Right ventricle myocardium inferior (tissue), 1 donor: ENCODE data around the gene FAF1. TPM values are rescaled to one million over a fixed set of nuclear protein-coding genes. Genes with fewer than 3 reads are reported as not detected.
"Not testable (repeated sequence)": the region's sequence is repeated elsewhere in the genome, so short reads cannot be mapped to it uniquely, and the experiment has no call there.

ENCODE experiments used
- ATAC-seq: fragments of 200-7000 bp; cut with Tn5 transposase; one replicate; pipeline ENCODE4 v1.9.1; 2020; ENCODE audit warnings: mild to moderate bottlenecking, moderate library complexity
- DNase-seq: peaks from one replicate; pipeline ENCODE4 v3.0.0; 2021; ENCODE audit errors: missing footprints
- intact Hi-C: fragments of 100-400 bp; cut with DNase I; formaldehyde crosslinking; loops from one replicate; pipeline ENCODE4 v1.11.0; 2022
- total RNA-seq: library from RNA; stranded (reverse); fragmentation: NEBNext Ultra II Directional; extraction: Animal tissue kit (Norgen Biotek cat#: 25700); gene quantifications from one replicate; pipeline ENCODE4 v1.2.1, GENCODE V29; 2021
- donor health status: DM: no; HTN: yes; CAD: no; lungs with severe emphysema.

Gene FAF1
- total RNA-seq, 1 donor from 2014 or later: 80.4 TPM

DNA sequence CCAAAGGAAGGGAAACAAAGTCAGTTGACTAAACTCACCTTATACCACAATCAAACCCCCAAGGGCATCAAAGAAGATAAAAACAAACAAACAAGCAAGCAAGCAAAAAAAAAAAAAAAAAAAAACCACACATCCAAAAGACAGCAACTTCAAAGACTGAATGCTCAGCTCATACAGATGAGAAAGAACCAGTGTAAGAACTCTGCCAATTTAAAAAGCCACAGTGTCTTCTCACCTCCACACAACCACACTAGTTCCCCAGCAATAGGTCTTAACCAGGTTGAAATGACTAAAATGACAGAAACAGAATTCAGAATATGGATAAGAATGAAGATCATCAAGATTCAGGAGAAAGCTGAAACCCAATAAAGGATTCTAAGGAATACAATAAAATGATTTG is 193.4 kb downstream of the FAF1 start:
- intact Hi-C loops: no loop called here
- ATAC-seq (no peak), DNase-seq (no peak)

GRCh38 chr1:50756543-50756942 is 203.5 kb downstream of the FAF1 start:
- intact Hi-C loops, ATAC-seq: not testable (repeated sequence)

DNA sequence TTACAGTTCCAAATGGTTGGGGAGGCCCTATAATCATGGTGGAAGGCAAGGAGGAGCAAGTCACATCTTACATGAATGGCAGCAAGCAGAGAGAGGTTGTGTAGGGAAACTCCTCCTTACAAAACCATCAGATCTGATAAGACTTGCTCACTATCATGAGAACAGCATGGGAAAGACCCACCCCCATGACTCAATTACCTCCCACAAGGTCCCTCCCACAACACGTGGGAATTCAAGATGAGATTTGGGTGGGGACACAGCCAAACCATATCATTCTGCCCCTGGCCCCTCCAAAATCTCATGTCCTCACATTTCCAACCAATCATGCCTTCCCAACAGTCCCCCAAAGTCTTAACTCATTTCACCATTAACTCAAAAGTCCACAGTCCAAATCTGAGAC is 205.3 kb downstream of the FAF1 start:
- ATAC-seq, intact Hi-C loops, DNase-seq: not testable (repeated sequence)

More at GRCh38 chr1:50756543-50756942, 203.5 kb downstream of the FAF1 start:
- DNase-seq: not testable (repeated sequence)

DNA sequence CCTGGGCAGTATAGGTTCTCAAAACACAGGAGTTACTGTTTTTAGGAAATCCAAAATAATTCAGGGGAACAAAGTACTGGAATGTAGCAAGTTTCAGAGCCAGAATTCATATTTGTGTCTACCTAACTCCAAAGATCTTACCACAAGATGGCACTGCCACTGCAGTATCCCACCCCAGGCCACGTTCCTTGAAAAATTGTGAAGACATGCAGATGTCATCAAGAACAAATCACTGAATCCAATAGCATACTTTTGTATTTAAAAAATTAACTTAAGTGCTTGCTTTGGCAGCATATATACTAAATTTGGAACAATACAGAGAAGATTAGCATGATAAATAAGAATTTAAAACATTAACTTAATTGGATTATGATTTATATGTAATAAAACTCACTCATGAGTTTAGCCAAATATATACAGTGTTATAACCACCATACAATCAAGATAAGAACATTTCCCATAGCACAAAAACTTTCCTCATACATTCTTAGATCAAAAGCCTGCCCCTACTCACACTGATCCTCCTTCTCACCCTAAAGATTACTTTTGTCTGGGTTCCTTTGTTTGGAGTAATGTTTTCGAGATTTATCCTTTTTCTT is 209.9 kb downstream of the FAF1 start:
- intact Hi-C loops: no loop called here
- no peak for ATAC-seq
- no peak for DNase-seq

DNA sequence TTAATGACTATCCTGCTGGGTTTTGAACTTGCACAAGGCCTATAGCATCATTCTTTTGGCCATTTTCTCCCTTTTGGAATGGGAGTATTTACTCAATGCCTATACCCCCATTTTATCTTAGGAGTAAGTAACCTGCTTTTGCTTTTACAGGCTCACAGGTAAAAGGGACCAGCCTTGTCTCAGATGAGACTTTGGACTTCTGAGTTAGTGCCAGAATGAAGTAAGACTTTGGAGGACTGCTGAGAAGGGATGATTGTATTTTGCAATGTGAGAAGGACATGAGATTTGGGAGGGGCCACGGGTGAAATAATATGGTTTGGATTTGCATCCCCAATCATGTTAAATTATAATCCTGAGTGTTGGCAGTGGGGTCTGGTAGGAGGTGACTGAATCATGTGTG is 212.7 kb downstream of the FAF1 start:
- intact Hi-C loops: no loop called here
- DNase-seq (no peak), ATAC-seq (no peak)

DNA sequence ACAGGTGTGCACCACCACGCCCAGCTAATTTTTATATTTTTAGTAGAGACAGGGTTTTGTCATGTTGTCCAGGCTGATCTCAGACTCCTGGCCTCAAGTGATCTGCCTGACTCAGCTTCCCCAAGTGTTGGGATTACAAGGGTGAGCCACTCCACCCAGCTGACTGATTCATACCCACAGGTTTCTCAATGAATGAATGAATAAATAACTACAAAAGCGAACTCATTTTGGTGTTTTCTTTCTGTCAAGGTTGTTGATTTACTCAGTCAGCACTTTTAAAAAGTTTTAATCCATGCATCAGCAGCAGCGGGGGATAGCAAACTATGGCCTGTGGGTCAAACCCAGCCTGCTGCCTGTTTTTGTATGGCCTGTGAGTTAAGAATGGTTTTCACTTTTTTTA is 217.5 kb downstream of the FAF1 start:
- no peak for DNase-seq
- ATAC-seq: no peak
- intact Hi-C loops: no loop called here

DNA sequence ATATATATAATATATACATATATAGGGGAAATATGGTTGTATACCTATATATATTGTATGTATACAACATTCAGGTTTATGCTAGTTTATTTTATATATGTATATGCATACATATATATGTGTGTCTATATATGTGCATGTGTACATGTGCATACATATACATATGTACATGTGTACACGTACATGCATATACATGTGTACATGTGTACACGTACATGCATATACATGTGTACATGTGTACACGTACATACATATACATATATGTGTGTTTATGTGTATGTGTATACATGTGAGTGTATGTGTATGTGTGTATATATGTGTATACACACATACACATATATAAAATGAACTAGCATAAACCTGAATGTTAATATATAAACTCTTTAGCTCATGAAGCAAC is 220.9 kb downstream of the FAF1 start:
- no peak for DNase-seq
- intact Hi-C loops: loop anchor here (10.0 kb wide), 1 partner anchor 364 kb away; no protein-coding TSS in a partner anchor
- ATAC-seq: no peak

DNA sequence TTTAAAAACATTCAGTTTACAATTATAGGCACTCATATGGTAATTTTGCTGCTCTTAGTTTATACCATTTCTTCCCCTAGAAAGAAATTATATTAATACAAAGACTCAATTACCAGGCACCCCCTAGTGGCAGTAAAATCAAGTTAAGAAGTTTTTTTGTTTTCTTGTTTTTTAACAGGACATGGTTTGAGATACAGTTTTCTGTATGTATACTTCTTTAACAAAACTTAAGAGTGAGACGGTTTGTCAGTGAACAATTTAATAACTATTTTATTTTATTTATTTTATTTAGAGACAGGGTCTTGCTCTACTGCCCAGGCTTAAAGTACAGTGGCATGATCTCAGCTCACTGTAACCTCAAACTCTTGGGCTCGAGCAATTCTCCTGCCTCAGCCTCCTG is 224.6 kb downstream of the FAF1 start:
- ATAC-seq (no peak), DNase-seq (no peak)
- intact Hi-C loops: loop anchor here (10.0 kb wide), 1 partner anchor 361 kb away; no protein-coding TSS in a partner anchor

DNA sequence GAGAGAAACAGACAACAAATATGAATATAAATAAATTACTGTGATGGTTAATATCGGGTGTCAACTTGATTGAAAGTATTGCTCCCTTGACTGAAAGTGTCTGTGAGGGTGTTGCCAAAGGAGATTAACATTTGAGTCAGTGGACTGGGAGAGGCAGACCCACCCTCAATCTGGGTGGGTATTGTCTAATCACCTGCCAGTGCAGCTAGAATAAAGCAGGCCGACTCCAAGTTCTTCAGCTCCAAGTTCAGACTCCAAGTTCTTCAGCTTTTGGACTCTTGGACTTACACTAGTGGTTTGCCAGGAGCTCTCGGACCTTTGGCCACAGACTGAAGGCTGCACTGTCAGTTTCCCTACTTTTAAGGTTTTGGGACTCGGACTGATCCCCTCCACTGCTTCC is 232.5 kb downstream of the FAF1 start:
- intact Hi-C loops, DNase-seq, ATAC-seq: not testable (repeated sequence)

GRCh38 chr1:50724626-50725286 is 235.3 kb downstream of the FAF1 start:
- intact Hi-C loops: no loop called here
- ATAC-seq (no peak), DNase-seq (no peak)

GRCh38 chr1:50720457-50721053 is 239.5 kb downstream of the FAF1 start:
- intact Hi-C loops: no loop called here
- no peak for ATAC-seq

DNA sequence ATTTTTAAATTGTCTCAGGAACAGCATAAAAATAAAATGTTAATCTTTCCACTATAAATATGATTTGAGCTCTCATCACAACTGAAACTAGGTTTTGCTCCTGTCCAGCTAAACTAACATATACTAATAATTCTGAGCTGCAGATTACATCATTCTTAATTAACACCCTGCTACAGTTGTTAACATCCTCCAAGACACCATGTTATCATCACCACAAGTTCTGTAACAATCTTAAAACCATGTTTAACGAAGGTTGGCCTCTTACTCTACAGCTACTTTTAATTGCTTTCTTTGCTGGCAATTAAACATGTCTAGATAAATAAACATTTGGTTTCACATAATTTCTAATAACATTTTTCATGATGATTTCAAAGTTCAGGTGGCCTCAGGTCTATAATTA is 240.9 kb downstream of the FAF1 start:
- intact Hi-C loops: no loop called here
- DNase-seq: no peak
- no peak for ATAC-seq

More at GRCh38 chr1:50720457-50721053, 239.5 kb downstream of the FAF1 start:
- no peak for DNase-seq

DNA sequence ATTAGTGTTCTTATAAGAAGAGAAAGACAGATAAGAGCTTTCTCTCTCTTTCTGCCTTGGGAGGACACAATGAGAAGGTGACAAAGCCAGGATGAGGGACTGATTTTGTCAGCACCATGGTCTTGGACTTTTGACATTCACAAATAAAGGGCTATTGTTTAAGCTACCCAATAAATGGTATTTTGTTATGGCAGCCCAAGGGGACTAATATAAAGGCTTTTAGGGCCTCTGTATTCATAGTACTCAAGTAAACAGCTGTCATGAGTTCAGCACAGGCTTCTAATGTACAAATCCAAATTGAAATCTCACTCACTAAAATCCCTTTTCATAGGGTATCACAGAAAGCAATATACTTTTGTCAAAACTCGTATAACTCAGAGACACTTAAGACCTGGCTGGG is 242.7 kb downstream of the FAF1 start:
- DNase-seq (no peak), ATAC-seq (no peak)
- intact Hi-C loops: no loop called here

DNA sequence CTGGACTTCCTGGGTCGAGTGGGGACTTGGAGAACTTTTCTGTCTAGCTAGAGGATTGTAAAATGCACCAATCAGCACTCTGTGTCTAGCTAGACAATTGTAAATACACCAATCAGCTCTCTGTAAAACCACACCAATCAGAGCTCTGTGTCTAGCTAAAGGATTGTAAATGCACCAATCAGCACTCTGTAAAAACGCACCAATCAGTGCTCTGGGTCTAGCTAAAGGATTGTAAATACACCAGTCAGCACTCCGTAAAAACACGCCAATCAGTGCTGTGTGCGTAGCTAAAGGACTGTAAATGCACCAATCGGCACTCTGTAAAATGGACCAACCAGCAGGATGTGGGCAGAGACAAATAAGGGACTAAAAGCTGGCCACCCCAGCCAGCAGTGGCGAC is 243.6 kb downstream of the FAF1 start:
- ATAC-seq, intact Hi-C loops: not testable (repeated sequence)

DNA sequence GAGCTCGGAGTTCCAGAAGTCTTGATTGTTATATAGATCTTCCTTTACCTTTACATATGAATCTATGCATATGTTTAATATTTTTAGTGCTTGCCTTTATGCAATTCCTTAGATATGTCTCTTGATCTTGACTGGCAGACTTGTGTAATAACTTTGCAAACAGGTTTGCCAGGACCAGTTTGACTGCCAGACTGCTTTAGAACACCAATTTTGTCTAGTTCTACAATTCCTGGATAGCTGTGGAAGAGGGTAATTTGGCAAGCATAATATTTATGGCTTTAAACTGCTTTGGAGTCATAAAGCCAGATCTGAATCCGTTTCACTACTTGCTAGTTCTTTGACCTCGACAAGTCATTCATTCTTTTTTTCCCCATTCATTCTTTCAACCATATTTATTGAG is 250.0 kb downstream of the FAF1 start:
- intact Hi-C loops: no loop called here
- ATAC-seq (no peak), DNase-seq (no peak)

More for the DNA sequence above, 243.6 kb downstream of the FAF1 start:
- DNase-seq: not testable (repeated sequence)

GRCh38 chr1:50707824-50708223 is 252.2 kb downstream of the FAF1 start:
- intact Hi-C loops: loop anchor here (10.0 kb wide), 1 partner anchor 343 kb away; no protein-coding TSS in a partner anchor
- no peak for DNase-seq
- no peak for ATAC-seq

- ATAC-seq (no peak), DNase-seq (no peak)
- intact Hi-C loops: loop anchor here (10.0 kb wide), 1 partner anchor 341 kb away; no protein-coding TSS in a partner anchor
Measured at GRCh38 chr1:50705699-50706098, 254.4 kb downstream of the FAF1 start.

DNA sequence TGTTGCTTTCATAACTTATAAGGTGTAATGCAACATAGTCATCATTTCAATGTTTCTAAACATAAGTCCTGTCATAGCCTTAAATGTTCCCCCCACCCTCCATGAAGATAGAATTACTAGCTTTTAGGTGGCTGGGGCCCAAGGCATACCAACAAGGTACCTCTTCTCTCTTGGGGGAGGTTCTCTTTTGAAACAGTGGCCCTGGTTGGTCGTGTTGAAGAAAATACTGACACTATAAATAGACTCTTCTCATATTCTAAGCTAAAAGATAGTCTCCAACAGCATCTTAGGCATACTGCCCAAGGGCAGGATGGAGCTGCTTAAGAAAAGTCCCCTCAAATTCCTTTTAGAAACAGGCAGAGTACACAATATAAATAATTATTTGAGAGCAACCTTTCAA is 255.0 kb downstream of the FAF1 start:
- intact Hi-C loops: loop anchor here (10.0 kb wide), 1 partner anchor 340 kb away; no protein-coding TSS in a partner anchor
- ATAC-seq (no peak), DNase-seq (no peak)

DNA sequence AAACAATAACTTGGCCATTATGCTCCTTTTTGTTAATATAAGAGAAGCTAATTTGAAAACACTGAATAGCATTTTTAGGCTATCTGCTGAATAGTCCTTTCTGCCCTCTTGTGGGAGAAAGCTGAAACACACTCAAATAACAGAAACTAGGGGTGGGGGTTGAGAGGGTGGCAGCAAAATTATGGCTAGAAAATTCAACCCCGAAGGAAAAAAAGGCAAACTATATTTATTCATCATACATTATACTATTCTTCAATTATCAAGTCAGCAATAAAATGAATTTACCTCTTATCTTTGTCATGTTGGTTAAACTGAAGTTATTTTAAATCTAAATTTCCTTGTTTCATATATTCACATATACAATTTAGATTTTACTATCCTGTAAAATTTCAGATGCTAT is 255.9 kb downstream of the FAF1 start:
- no peak for DNase-seq
- intact Hi-C loops: loop anchor here (10.0 kb wide), 1 partner anchor 339 kb away; no protein-coding TSS in a partner anchor
- ATAC-seq: no peak

DNA sequence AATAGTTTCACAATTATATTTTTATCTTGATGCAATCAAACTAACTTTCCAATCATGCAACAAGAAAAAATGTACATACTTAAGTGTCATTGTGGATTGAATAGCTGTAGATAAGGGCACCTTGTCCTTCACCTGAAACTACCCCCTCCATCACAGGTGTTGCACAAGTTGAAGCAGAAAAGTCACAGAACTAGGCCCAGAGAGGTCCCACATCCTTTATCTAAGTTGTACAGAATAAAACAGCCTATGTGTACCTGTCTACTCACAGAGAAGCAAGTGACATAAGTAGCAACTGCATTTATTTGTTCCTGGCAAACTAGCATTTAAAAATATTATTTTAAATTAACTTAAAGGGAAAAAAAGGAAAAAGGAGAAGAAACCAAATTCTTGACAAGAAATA is 256.8 kb downstream of the FAF1 start:
- intact Hi-C loops: loop anchor here (10.0 kb wide), 1 partner anchor 338 kb away; no protein-coding TSS in a partner anchor
- DNase-seq (no peak), ATAC-seq (no peak)
